Measurements from ENCODE around the gene TFRC.

TFRC gene

GRCh38 chr3:195999896-196000295, 82.0 kb downstream of the TFRC start:
- H3K4me2 ChIP-seq (ENCODE audit: low read depth, low read length, poor library complexity, severe bottlenecking): no peak overlapping the region
- H3F3A ChIP-seq (ENCODE audit: low read depth): no peaks in the 10 kb centered on the region
- no peak overlapping the region for H2AFZ ChIP-seq (ENCODE audit: low read length)
- H3K27me3 ChIP-seq (ENCODE audit: insufficient read depth, low read length, poor library complexity, severe bottlenecking): no peaks in the 10 kb centered on the region
- no peaks in the 10 kb centered on the region for H3K9me2 ChIP-seq (replicated peaks; ENCODE audit: low read depth, low read length)
- H3K9ac ChIP-seq (ENCODE audit: low read depth, low read length, poor library complexity, severe bottlenecking): no peak overlapping the region
- H4K20me1 ChIP-seq (ENCODE audit: insufficient read depth, low read length, poor library complexity, severe bottlenecking): no peaks in the 10 kb centered on the region
- H3K4me3 ChIP-seq (ENCODE audit: low read length, poor library complexity, severe bottlenecking): no peak overlapping the region
- TF ChIP-seq CTCF (conservative IDR thresholded peaks at IDR 0.05; ENCODE audit: low read length) (no peak), EZH2phosphoT487 (IDR thresholded peaks at IDR 0.05; ENCODE audit: borderline replicate concordance) (no peak)
- no peaks in the 10 kb centered on the region for H3K9me3 ChIP-seq (ENCODE audit: insufficient read depth, low read depth, low read length)
- no peaks in the 10 kb centered on the region for H3K4me1 ChIP-seq (ENCODE audit: insufficient read depth, low read length, poor library complexity, severe bottlenecking)
- no peaks in the 10 kb centered on the region for H3K36me3 ChIP-seq (ENCODE audit: insufficient read depth, low read length)
- H3K79me2 ChIP-seq (ENCODE audit: insufficient read depth, low read length): no peaks in the 10 kb centered on the region
